ENCODE results near the gene DUOXA2. TPM values are rescaled to one million over a fixed set of nuclear protein-coding genes. Genes with fewer than 3 reads are reported as not detected.
"Not testable (repeated sequence)": the region's sequence is repeated elsewhere in the genome, so short reads cannot be mapped to it uniquely, and the experiment has no call there.

Gene DUOXA2
- total RNA-seq, 1 donor from 2014 or later, result not detected

GRCh38 chr15:45134046-45134445 is 19.9 kb downstream of the DUOXA2 start:
- H3K4me1 Mint-ChIP-seq (ENCODE audit: low read depth), result no peaks in the 10 kb centered on the region
- peaks cover 45% of the 10 kb centered on the region for H3K27me3 Mint-ChIP-seq (ENCODE audit: low read depth)
- H3K9me3 Mint-ChIP-seq (ENCODE audit: low read depth), result no peaks in the 10 kb centered on the region
- peaks cover 1% of the 10 kb centered on the region for H3K36me3 Mint-ChIP-seq (ENCODE audit: low read depth)
- DNase-seq (ENCODE audit: low spot score), result no peak
- no peak overlapping the region for H3K4me3 Mint-ChIP-seq (ENCODE audit: unreplicated experiment)
- no peak overlapping the region for H3K27ac Mint-ChIP-seq (ENCODE audit: unreplicated experiment)
- no peak for TF ChIP-seq CTCF (IDR thresholded peaks at IDR 0.05)

GRCh38 chr15:45134682-45135604 is 20.8 kb downstream of the DUOXA2 start:
- TF ChIP-seq CTCF (IDR thresholded peaks at IDR 0.05), result peak; percentile 22
- Mint-ChIP-seq H3K4me3 (ENCODE audit: unreplicated experiment) (no peak overlapping the region), H3K4me1 (ENCODE audit: low read depth) (no peaks in the 10 kb centered on the region), H3K9me3 (ENCODE audit: low read depth) (no peaks in the 10 kb centered on the region), H3K27ac (ENCODE audit: unreplicated experiment) (no peak overlapping the region), H3K36me3 (ENCODE audit: low read depth) (peaks cover 1% of the 10 kb centered on the region), H3K27me3 (ENCODE audit: low read depth) (peaks cover 43% of the 10 kb centered on the region)
- DNase-seq (ENCODE audit: low spot score), result no peak

- H3K36me3 Mint-ChIP-seq (ENCODE audit: low read depth); H3K27ac Mint-ChIP-seq (ENCODE audit: unreplicated experiment); H3K9me3 Mint-ChIP-seq (ENCODE audit: low read depth); H3K4me1 Mint-ChIP-seq (ENCODE audit: low read depth); H3K4me3 Mint-ChIP-seq (ENCODE audit: unreplicated experiment); DNase-seq (ENCODE audit: low spot score): not testable (repeated sequence)
- peaks cover 36% of the 10 kb centered on the region for H3K27me3 Mint-ChIP-seq (ENCODE audit: low read depth)
Measured at GRCh38 chr15:45135705-45136377, 21.7 kb downstream of the DUOXA2 start.

- TF ChIP-seq CTCF (IDR thresholded peaks at IDR 0.05), result peak; percentile 36
- Mint-ChIP-seq H3K4me1 (ENCODE audit: low read depth) (no peaks in the 10 kb centered on the region), H3K27me3 (ENCODE audit: low read depth) (peaks cover 33% of the 10 kb centered on the region), H3K4me3 (ENCODE audit: unreplicated experiment) (no peak overlapping the region), H3K27ac (ENCODE audit: unreplicated experiment) (no peak overlapping the region), H3K36me3 (ENCODE audit: low read depth) (peaks cover 1% of the 10 kb centered on the region), H3K9me3 (ENCODE audit: low read depth) (no peaks in the 10 kb centered on the region)
- no peak for DNase-seq (ENCODE audit: low spot score)
Measured at GRCh38 chr15:45136378-45136764, 22.2 kb downstream of the DUOXA2 start.

- DNase-seq (ENCODE audit: low spot score), result no peak
- no peak for TF ChIP-seq CTCF (IDR thresholded peaks at IDR 0.05)
- no peaks in the 10 kb centered on the region for H3K4me1 Mint-ChIP-seq (ENCODE audit: low read depth)
- H3K4me3 Mint-ChIP-seq (ENCODE audit: unreplicated experiment), result no peak overlapping the region
- no peak overlapping the region for H3K27ac Mint-ChIP-seq (ENCODE audit: unreplicated experiment)
- H3K27me3 Mint-ChIP-seq (ENCODE audit: low read depth), result peaks cover 26% of the 10 kb centered on the region
- H3K9me3 Mint-ChIP-seq (ENCODE audit: low read depth), result no peaks in the 10 kb centered on the region
- H3K36me3 Mint-ChIP-seq (ENCODE audit: low read depth), result peaks cover 1% of the 10 kb centered on the region
Measured at GRCh38 chr15:45137703-45138102, 23.6 kb downstream of the DUOXA2 start.
